MG63 (cell line): ENCODE measurements around the gene PLOD2. TPM values are rescaled to one million over a fixed set of nuclear protein-coding genes. Genes with fewer than 3 reads are reported as not detected.
"Not testable (repeated sequence)": the region's sequence is repeated elsewhere in the genome, so short reads cannot be mapped to it uniquely, and the experiment has no call there.

Source experiments
- DNase-seq: peaks from one replicate; pipeline ENCODE4 v3.0.0-alpha.2; 2020
- H3K27me3 ChIP-seq: fragments of 250-450 bp; sonication (Bioruptor Pico); 2 replicates; pipeline ENCODE4 v1.5.1; 2020; ENCODE audit warnings: mild to moderate bottlenecking, moderate library complexity
- H3K36me3 ChIP-seq: fragments of 250-450 bp; sonication (Bioruptor Pico); 2 replicates; pipeline ENCODE4 v1.5.1; 2020; ENCODE audit warnings: mild to moderate bottlenecking, moderate library complexity
- H3K4me3 ChIP-seq: fragments of 250-450 bp; sonication (Bioruptor Pico); 2 replicates; pipeline ENCODE4 v1.5.1; 2020; ENCODE audit warnings: mild to moderate bottlenecking, moderate library complexity
- H3K9me3 ChIP-seq: fragments of 250-450 bp; sonication (Bioruptor Pico); 2 replicates; pipeline ENCODE4 v1.5.1; 2020; ENCODE audit warnings: mild to moderate bottlenecking, moderate library complexity
- total RNA-seq: library from RNA; depleted of rRNA; stranded (reverse); fragments of >200 nt; shearing (Covaris generic); gene quantifications from 2 replicates; pipeline ENCODE4 v1.2.3, GENCODE V29; 2014; ENCODE audit warnings: low replicate concordance

The PLOD2 gene
- total RNA-seq, 1 experiment from 2014 or later, result 228 TPM

- H3K36me3 ChIP-seq, result peaks cover 81% of the 10 kb centered on the region
- H3K27me3 ChIP-seq, result no peaks in the 10 kb centered on the region
- DNase-seq, result no peak
- no peak overlapping the region for H3K4me3 ChIP-seq
- H3K9me3 ChIP-seq, result no peaks in the 10 kb centered on the region
Measured at GRCh38 chr3:146130881-146131371, 30.1 kb downstream of the PLOD2 start.

GRCh38 chr3:146129750-146130149 lies 31.2 kb downstream of the PLOD2 start:
- no peaks in the 10 kb centered on the region for H3K9me3 ChIP-seq
- peaks cover 74% of the 10 kb centered on the region for H3K36me3 ChIP-seq
- no peak overlapping the region for H3K4me3 ChIP-seq
- no peak for DNase-seq
- no peaks in the 10 kb centered on the region for H3K27me3 ChIP-seq

GRCh38 chr3:146128939-146129338 lies 32.0 kb downstream of the PLOD2 start:
- H3K4me3 ChIP-seq, result no peak overlapping the region
- DNase-seq, result no peak
- no peaks in the 10 kb centered on the region for H3K9me3 ChIP-seq
- H3K36me3 ChIP-seq, result peaks cover 77% of the 10 kb centered on the region
- H3K27me3 ChIP-seq, result no peaks in the 10 kb centered on the region

- Histone ChIP-seq H3K27me3 (no peaks in the 10 kb centered on the region), H3K9me3 (no peaks in the 10 kb centered on the region), H3K36me3 (peaks cover 79% of the 10 kb centered on the region), H3K4me3 (no peak overlapping the region)
- DNase-seq, result no peak
Measured at GRCh38 chr3:146128179-146128578, 32.8 kb downstream of the PLOD2 start.

GRCh38 chr3:146125951-146126350 lies 35.0 kb downstream of the PLOD2 start:
- H3K9me3 ChIP-seq, result no peaks in the 10 kb centered on the region
- no peak overlapping the region for H3K4me3 ChIP-seq
- no peaks in the 10 kb centered on the region for H3K27me3 ChIP-seq
- peaks cover 83% of the 10 kb centered on the region for H3K36me3 ChIP-seq
- DNase-seq, result no peak

GRCh38 chr3:146124126-146124801 lies 36.7 kb downstream of the PLOD2 start:
- no peaks in the 10 kb centered on the region for H3K9me3 ChIP-seq
- H3K36me3 ChIP-seq, result peaks cover 78% of the 10 kb centered on the region
- no peaks in the 10 kb centered on the region for H3K27me3 ChIP-seq
- H3K4me3 ChIP-seq, result no peak overlapping the region
- DNase-seq, result no peak

GRCh38 chr3:146117406-146118285 lies 43.3 kb downstream of the PLOD2 start:
- no peak overlapping the region for H3K4me3 ChIP-seq
- H3K9me3 ChIP-seq, result peaks cover 7% of the 10 kb centered on the region
- H3K27me3 ChIP-seq, result no peaks in the 10 kb centered on the region
- no peak for DNase-seq
- peaks cover 87% of the 10 kb centered on the region for H3K36me3 ChIP-seq

DNA sequence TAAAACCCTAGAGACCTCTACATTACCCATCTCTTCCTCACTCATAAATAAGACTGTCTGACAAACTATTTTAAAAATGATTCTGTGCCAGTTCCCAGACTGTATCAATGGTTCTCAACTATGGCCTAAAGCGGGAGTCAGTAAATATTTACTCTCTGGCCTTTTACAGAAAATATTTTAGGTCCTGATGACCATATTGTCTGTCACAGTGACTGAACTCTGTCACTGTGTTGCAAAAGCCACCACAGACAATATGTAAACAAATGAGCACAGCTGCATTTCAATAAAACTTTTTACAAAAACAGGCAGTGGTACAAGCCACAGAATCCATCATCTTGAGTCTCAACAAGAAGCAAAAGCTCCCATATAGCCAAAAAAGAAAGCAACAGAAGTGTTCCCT lies 45.4 kb downstream of the PLOD2 start:
- Histone ChIP-seq H3K4me3 (no peak overlapping the region), H3K27me3 (no peaks in the 10 kb centered on the region), H3K9me3 (peaks cover 7% of the 10 kb centered on the region), H3K36me3 (peaks cover 87% of the 10 kb centered on the region)
- no peak for DNase-seq

DNA sequence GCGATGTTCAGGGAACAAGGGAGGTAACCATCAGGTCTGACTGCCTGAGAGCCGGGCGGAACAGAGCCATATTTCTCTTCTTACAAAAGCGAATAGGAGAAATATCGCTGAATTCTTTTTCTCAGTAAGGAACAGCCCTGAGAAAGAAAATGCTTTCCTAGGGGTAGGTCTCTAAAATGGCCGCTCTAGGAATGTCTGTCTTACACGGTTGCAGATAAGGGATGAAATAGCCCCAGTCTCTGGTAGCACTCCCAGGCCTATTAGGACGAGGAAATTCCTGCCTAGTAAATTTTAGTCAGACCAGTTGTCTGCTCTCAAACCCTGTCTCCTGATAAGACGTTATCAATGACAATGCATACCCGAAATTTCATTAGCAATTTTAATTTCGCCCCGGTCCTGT lies 47.2 kb downstream of the PLOD2 start:
- not testable (repeated sequence) for DNase-seq, H3K9me3 ChIP-seq, H3K27me3 ChIP-seq, H3K4me3 ChIP-seq
- peaks cover 91% of the 10 kb centered on the region for H3K36me3 ChIP-seq

DNA sequence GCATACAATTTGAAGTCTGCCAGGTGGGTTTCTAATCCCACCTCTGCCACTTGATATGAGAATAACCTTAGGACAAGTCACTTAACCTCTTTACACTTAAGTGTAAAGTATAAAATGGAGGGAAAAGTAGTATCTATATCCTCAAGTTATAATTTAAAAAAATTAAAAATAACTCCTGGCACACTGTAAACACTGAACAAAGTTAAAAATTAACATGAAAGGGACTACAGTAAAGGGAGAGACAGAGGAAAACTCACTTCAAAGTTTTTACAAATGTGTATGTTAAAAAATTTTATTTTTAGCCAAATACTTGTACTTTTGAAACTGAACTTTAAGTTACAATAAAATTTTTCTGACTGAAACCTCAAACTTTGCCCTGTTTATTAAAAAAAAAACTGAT lies 49.6 kb downstream of the PLOD2 start:
- Histone ChIP-seq H3K9me3 (peaks cover under 1% of the 10 kb centered on the region), H3K4me3 (no peak overlapping the region), H3K36me3 (peaks cover 94% of the 10 kb centered on the region), H3K27me3 (no peaks in the 10 kb centered on the region)
- DNase-seq, result no peak

GRCh38 chr3:146110161-146110560 lies 50.8 kb downstream of the PLOD2 start:
- no peak for DNase-seq
- peaks cover 94% of the 10 kb centered on the region for H3K36me3 ChIP-seq
- no peak overlapping the region for H3K4me3 ChIP-seq
- no peaks in the 10 kb centered on the region for H3K9me3 ChIP-seq
- no peaks in the 10 kb centered on the region for H3K27me3 ChIP-seq

DNA sequence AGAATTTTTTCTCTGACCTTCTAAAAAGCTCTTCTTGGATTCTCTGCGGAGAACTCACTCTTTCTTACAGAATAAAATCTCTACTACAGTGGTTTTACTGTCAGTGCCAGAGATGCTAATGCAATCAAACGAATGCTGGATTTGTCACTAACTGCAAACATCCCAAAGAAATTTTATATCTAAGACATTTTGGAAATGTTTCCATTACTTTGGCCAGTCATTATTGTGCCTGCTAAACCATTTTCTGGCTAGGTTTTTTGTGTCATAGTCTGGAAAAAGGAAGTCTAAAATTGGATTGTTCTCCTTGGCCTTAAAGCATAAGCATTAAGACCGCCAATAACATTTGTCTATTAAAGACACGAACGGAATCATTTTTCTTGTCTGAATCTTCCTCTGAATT lies 54.0 kb downstream of the PLOD2 start:
- no peak overlapping the region for H3K4me3 ChIP-seq
- H3K36me3 ChIP-seq, result peaks cover 94% of the 10 kb centered on the region
- H3K9me3 ChIP-seq, result no peaks in the 10 kb centered on the region
- H3K27me3 ChIP-seq, result no peaks in the 10 kb centered on the region
- no peak for DNase-seq

GRCh38 chr3:146104068-146104467 lies 56.9 kb downstream of the PLOD2 start:
- Histone ChIP-seq H3K4me3 (no peak overlapping the region), H3K36me3 (peaks cover 93% of the 10 kb centered on the region)

DNA sequence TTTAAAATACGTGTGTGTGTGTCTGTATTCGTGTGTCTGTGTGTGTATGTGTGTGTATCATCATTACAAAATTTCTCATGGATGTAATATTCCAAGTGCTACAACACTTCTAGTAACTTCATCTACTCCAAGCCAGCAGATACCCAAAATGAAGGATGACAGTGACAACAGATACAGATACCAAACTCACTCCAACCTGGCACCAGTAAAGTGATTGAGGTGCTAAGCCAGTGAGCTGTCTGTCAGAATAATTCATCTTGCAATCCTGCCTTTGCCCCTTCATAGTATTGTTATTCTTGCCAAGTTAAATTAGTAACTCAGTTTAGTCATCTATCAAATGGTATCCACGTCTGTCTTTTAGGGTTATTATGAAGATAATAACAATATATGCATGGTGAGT lies 58.1 kb downstream of the PLOD2 start:
- Histone ChIP-seq H3K36me3 (peaks cover 91% of the 10 kb centered on the region), H3K27me3 (no peaks in the 10 kb centered on the region), H3K9me3 (no peaks in the 10 kb centered on the region), H3K4me3 (no peak overlapping the region)
- no peak for DNase-seq

More at GRCh38 chr3:146104068-146104467, 56.9 kb downstream of the PLOD2 start:
- Histone ChIP-seq H3K9me3 (no peaks in the 10 kb centered on the region), H3K27me3 (no peaks in the 10 kb centered on the region)
- DNase-seq, result no peak

DNA sequence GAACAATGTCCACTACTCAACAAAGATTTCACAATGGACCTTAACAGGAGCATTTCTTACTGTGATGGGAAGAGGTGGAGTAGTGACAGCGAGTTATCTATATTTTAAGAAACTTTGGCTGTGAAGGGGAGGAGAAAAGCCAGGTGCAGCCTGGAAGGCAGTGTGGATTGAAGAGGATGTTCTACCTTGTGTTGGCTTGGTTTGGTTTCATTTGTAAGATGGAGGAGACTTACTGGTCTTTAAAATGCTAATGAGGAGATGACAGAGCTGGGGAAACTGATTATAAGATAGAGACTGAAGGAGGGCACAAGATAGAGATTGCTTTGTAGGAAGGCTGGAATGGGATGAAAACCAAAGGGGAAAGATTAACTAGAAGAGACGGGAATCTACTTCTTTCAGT lies 59.4 kb downstream of the PLOD2 start:
- Histone ChIP-seq H3K9me3 (no peaks in the 10 kb centered on the region), H3K36me3 (peaks cover 82% of the 10 kb centered on the region), H3K4me3 (no peak overlapping the region), H3K27me3 (no peaks in the 10 kb centered on the region)
- DNase-seq, result no peak

- no peak for DNase-seq
- Histone ChIP-seq H3K9me3 (no peaks in the 10 kb centered on the region), H3K4me3 (no peak overlapping the region), H3K36me3 (peaks cover 76% of the 10 kb centered on the region), H3K27me3 (no peaks in the 10 kb centered on the region)
Measured at GRCh38 chr3:146100825-146101444, 60.0 kb downstream of the PLOD2 start.

DNA sequence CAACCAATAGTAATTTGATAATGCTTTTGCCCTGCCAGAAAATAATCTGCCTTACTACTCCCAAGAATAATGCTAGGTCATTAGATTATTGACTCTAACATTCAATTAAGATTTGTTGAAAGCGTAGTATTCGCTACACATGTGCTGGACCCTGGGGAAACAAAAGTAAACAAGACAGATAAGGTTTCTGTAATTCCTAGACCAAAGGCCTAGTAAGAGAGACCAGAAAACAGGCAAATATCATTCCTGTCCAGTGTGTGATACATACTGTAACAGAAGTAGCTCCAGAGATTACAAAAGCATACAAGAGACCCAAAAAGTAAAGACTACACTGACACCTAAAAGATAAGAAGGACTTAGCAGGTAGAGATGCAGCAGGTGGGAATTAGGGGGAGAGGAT lies 60.8 kb downstream of the PLOD2 start:
- Histone ChIP-seq H3K36me3 (peaks cover 73% of the 10 kb centered on the region), H3K4me3 (no peak overlapping the region), H3K9me3 (no peaks in the 10 kb centered on the region), H3K27me3 (no peaks in the 10 kb centered on the region)
- DNase-seq, result no peak
